OCI-LY7 (cell line): ENCODE results near the gene CALCB.

ENCODE experiments used
- EZH2phosphoT487 ChIP-seq: fragments of 200-600 bp; sonication (generic); IDR thresholded peaks from 2 replicates; pipeline ENCODE4 v1.6.1; 2018; ENCODE audit warnings: low read depth, borderline replicate concordance, mild to moderate bottlenecking, mixed run types, antibody characterized with exemption, low read length, moderate library complexity, mixed read lengths
- TF ChIP-seq, protein P1 (sequence below): fragments of 200-600 bp; sonication (generic); conservative IDR thresholded peaks from 2 replicates; pipeline ENCODE4 v1.5.1; 2014; ENCODE audit warnings: mild to moderate bottlenecking, antibody characterized with exemption, low read length, moderate library complexity, mixed read lengths

- TF ChIP-seq, protein P1, sequence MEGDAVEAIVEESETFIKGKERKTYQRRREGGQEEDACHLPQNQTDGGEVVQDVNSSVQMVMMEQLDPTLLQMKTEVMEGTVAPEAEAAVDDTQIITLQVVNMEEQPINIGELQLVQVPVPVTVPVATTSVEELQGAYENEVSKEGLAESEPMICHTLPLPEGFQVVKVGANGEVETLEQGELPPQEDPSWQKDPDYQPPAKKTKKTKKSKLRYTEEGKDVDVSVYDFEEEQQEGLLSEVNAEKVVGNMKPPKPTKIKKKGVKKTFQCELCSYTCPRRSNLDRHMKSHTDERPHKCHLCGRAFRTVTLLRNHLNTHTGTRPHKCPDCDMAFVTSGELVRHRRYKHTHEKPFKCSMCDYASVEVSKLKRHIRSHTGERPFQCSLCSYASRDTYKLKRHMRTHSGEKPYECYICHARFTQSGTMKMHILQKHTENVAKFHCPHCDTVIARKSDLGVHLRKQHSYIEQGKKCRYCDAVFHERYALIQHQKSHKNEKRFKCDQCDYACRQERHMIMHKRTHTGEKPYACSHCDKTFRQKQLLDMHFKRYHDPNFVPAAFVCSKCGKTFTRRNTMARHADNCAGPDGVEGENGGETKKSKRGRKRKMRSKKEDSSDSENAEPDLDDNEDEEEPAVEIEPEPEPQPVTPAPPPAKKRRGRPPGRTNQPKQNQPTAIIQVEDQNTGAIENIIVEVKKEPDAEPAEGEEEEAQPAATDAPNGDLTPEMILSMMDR, result peak; percentile 76
- TF ChIP-seq EZH2phosphoT487, result no peak
Observed at GRCh38 chr11:15074206-15075161, 1.1 kb downstream of the CALCB start.
